GM20000 (cell line): Measurements from ENCODE around the gene CASTOR2.

Experiments used
- DNase-seq: peaks from one replicate; pipeline ENCODE4 v3.0.0; 2012; ENCODE audit warnings: low spot score
- TF ChIP-seq, protein P1 (sequence below): IDR thresholded peaks from 2 replicates; pipeline ENCODE4 v1.5.1; 2012; ENCODE audit warnings: mild to moderate bottlenecking, control low read depth; ENCODE audit errors: extremely low read depth, missing control alignments

CASTOR2 gene

DNA sequence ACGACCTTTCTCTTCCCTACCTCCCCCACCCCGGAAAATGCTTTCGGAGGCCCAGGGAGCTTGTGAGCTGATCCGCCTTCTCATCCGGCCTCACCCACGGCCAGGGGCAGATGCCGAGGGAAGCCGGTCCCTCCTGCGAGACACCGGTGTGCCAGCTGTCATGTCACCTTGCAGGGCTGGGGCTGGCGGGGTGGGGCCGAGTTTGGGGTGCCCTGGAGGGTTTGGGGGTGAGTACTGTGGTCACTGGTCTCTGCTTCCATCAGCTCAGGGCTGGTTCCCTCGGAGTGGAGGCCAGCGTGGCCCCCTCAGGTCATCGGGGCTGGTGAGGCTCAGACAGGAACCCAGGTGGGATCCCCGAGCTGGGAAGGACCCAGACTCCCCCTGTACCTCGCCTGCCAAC is 60.4 kb downstream of the CASTOR2 start:
- TF ChIP-seq, protein P1, sequence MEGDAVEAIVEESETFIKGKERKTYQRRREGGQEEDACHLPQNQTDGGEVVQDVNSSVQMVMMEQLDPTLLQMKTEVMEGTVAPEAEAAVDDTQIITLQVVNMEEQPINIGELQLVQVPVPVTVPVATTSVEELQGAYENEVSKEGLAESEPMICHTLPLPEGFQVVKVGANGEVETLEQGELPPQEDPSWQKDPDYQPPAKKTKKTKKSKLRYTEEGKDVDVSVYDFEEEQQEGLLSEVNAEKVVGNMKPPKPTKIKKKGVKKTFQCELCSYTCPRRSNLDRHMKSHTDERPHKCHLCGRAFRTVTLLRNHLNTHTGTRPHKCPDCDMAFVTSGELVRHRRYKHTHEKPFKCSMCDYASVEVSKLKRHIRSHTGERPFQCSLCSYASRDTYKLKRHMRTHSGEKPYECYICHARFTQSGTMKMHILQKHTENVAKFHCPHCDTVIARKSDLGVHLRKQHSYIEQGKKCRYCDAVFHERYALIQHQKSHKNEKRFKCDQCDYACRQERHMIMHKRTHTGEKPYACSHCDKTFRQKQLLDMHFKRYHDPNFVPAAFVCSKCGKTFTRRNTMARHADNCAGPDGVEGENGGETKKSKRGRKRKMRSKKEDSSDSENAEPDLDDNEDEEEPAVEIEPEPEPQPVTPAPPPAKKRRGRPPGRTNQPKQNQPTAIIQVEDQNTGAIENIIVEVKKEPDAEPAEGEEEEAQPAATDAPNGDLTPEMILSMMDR = no peak
- DNase-seq = no peak

DNA sequence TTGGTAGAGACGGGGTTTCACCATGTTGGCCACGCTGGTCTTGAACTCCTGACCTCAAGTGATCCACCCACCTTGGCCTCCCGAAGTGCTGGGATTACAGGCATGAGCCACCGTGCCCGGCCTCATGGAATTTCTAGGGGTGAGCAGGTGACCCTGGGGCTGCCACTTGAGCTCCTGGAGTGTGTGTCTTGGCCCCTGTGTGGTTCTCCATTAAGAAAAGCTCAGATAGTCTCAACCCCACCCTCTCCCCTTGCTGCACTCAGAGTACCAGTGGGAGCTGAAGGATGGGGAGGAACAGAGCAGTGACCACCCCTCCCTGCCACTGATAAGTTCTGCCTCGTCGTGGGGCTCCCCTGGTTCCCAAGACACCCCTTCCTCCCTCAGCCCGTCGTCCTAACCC is 63.8 kb downstream of the CASTOR2 start:
- TF ChIP-seq, protein P1 = no peak
- no peak for DNase-seq

DNA sequence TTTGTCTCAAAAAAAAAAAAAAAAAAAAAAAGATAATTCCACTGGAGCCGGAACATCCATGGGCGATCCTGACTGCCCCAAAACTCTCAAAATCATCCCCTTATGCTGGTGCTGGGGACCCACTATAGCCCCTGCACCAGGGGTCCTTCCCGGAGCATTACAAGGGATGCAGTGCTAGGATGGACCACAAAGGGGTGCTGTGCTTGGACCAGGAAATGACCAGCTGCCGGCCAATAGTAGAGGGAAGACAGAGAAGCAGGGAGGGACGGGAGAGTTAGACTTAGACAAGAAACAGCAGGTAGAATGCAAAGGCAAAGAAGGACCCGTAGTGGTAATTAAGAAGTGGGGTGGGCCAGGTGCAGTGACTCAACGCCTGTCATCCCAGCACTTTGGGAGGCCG is 68.6 kb downstream of the CASTOR2 start:
- no peak for DNase-seq
- TF ChIP-seq, protein P1 = no peak

DNA sequence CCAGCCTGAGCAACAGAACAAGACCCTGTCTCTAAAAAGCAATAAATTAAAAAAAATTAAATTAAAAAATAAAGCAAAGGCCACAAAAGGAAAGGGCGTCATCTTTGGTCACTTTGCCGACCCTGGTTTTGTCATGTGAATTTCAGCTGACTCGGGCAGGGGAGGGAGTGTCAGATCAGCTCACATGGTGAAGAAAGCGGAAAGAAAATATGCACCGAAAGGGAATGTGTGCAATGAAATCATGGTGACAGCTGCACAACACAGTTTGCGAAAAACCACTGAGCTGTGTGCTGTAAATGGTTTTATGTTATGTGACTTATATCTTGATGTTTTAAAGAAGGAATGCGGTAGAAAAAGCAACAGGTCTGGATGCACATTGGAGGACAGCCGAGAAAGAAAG is 69.3 kb downstream of the CASTOR2 start:
- TF ChIP-seq, protein P1 = no peak
- no peak for DNase-seq

DNA sequence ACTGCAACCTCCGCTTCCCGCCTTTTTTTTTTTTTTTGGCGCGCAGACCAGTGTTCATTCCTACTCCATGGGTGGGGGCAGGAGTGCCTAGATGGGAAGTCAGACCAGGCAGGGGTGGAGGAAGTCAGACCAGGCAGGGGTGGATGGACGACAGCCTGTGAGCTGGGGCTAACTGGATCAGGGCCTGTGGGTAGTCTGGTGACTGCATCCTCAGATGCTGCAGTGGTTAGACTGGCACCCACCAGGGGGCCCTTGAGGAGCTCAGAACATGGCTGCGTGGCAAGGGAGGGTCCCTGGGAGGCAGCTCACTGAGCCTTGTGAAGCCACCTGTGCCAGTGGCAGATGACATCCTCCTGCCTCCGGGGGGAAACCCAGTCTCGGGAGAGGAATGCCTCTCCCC is 74.0 kb downstream of the CASTOR2 start:
- TF ChIP-seq, protein P1 = no peak
- no peak for DNase-seq

DNA sequence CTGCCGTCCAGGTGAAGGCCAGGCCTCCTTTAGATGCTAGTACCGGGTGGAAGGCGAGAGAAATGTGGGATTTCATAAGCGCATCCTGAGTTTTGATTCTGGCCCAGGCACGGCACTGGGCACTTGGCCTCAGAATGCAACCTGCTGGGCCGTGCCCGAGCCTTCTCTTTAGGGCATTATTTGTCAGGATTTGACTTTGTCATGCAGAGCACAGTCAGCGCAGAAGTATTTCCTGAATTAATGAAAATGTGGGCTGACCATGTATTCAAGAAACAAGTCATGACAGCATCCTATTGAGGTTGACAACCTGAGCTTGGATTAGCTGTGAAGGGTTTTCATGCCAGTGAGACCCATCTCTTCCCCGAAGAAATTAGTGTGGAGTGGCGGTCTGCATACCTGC is 74.7 kb downstream of the CASTOR2 start:
- DNase-seq = no peak
- TF ChIP-seq, protein P1 = no peak

DNA sequence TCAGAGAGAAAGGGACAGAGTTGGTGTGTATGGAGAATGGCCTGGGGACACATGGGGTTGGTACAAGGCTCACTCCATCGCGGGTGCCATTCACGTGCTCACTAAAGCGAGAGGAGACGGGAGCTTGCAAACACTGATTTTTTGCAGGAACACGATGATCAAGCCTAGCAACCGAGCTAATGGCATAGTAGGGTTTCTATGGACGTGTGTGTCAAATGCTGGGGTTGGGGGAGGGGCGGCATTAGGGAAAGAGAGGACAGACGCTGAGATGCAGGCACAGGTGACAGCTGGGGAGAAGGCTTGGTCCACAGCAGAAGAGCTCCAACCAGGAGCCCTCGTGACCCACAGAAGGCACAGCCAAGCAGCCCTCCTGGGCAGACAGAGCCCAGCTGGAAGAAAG is 75.2 kb downstream of the CASTOR2 start:
- no peak for DNase-seq
- TF ChIP-seq, protein P1 = no peak
